Measurements from ENCODE around the gene NEK6.
A peak's percentile ranks its signal among the peaks of the same experiment; 100 is the strongest.

Gene NEK6

DNA sequence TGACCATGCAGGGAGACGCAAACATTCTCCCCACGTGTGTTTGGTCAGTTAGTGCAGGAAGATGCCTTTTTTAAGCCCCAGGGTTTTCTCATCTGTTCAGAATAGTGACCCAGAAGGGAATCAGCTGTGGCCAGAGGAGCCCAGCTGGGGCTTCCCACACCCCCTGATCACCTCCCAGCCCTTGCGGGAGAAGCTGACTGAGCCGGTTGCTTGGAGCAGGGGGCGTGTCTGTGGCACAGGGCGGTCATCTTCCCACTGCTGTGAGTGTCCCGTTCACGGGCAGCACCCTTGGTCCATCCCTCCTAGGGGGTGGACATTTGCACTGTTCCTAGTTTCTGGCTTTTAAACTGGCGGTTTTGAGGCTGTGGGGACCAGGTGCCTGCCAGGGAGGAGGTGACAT lies 69.7 kb downstream of the NEK6 start:
- DNase-seq, result no peak
- in situ Hi-C loops (cut with HindIII; ENCODE audit: low pct_ligation_motif_present, low pct_unique_long_range_greater_than_20kb, low sequenced_read_pairs), result no loop called here

DNA sequence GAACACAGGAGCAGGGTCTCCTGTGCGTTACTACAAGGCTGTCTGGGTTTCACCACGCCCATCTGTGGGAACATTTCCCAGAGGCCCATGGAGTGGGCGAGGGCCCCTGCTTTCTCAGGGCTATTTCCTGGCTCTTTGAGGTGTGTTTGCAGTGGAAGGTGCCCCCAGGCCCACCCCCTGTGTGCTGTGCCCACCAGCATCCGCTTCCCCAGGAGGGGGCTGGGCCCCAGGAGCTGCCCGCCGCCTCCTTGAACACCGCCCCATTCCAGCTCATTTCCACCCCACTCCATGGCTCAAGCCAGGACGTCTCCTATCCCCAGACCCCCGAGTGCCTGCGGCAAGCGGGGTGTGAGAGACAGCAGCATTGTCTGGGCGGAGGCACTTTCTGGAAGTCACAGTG lies 70.5 kb downstream of the NEK6 start:
- no peak for DNase-seq
- in situ Hi-C loops (cut with HindIII; ENCODE audit: low pct_ligation_motif_present, low pct_unique_long_range_greater_than_20kb, low sequenced_read_pairs), result no loop called here

DNA sequence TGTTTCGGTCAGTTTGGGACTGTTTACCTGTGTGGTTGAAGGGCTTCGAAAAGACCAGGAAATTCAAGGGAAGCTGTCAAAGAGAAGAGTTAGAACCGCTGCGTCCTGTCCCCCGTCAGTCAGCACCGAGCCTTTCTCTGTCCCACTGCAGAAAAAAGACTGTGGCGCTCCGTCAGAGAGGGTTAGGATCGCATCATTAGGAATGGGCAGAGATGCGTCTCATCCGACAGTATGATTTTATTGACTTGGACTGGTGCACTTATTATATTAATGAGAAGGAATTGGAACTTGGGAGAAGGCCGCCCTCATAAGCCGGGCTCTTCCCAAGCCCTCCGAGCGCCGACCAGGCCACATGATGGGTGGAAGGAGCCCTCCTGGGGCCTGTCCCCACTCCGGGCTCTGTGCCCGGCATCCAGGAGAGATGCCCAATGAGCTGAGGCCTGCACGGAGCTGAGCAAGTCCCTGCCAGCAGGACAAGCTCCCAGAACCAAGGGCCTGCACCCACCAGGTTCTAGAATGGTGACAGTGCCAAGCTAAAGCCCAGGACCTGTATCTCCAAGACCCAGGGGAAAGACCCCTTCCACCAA lies 71.5 kb downstream of the NEK6 start:
- in situ Hi-C loops (cut with HindIII; ENCODE audit: low pct_ligation_motif_present, low pct_unique_long_range_greater_than_20kb, low sequenced_read_pairs), result no loop called here
- no peak for DNase-seq

GRCh38 chr9:124330011-124330697 lies 72.4 kb downstream of the NEK6 start:
- DNase-seq, result no peak
- in situ Hi-C loops (cut with HindIII; ENCODE audit: low pct_ligation_motif_present, low pct_unique_long_range_greater_than_20kb, low sequenced_read_pairs), result no loop called here

DNA sequence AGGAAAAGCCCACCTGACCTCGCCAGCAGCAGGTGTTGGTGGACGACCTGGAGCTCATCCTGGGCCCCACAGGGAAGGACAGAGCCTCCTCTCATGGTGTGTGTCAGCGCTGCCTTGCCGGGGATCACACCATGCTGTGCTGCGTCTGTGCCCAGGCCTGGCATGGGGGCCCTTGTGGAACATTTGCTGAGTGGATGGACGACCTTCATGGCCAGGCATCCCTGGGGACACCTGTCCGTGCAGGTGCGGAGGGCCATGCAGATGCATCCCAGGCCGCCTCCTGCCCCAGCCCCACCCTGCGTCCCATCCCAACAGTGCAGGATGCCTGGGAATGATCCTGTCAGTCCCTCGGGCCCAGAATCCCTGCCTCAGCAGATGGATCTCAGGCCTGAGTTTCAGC lies 73.8 kb downstream of the NEK6 start:
- in situ Hi-C loops (cut with HindIII; ENCODE audit: low pct_ligation_motif_present, low pct_unique_long_range_greater_than_20kb, low sequenced_read_pairs), result no loop called here
- DNase-seq, result no peak

DNA sequence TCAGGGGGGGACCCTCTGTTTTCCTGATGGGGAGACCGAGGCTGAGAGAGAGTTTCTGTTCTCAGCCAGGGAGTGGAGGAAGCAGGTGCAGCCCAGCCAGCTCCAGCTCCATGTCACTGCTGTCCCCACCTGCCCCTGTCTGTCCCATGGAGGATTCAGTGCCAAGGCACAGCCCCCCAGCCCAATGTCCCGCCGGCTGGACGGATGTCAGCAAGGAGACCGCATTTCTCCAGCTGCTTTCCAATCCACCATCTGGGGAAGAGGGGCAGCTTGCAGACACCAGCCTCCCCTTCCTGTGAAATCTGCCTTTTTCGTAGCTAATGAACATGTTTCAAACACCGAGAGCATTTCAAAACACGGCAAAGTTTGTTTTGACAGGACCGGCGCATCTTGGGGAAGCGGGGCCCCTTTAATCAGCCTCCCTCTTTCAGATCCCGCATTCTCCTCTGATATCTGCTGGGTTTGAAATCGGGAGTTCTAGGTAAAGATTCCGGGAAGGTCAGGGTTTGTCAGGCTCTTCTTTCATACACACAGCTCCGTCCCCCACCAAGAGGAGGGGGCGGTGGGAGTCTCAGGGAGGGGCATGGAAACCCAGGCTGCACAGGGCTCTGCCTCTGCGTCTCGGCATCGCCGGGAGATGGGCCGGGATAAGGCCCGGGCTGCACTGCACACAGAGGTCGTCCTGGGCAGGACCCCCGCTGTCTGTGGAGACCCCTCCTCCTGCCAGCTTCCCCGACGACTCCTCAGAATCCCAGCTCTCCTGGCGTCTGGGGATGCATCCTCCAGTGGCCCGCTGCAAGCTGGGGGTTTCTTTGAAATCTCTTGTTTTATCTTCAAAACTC lies 74.8 kb downstream of the NEK6 start:
- DNase-seq, result no peak
- in situ Hi-C loops (cut with HindIII; ENCODE audit: low pct_ligation_motif_present, low pct_unique_long_range_greater_than_20kb, low sequenced_read_pairs), result no loop called here

DNA sequence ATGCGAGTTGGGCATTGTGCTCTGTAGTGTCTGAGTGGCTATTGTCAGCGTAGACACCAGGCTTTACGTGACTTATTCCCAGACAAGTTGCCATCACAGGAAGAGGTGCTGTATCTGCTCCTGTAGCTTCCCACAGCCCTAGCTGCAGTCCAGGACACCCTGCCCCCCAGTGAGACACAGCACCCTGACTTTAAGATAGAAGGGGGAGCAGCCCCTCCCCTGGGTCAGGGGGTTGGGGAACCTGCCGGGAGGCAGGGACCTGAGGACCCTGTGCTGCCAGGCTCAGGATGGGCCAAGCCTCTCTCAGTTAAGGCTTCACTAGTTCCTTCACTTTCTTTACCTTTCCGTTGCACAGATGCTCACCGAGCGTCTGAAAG lies 75.4 kb downstream of the NEK6 start:
- in situ Hi-C loops (cut with HindIII; ENCODE audit: low pct_ligation_motif_present, low pct_unique_long_range_greater_than_20kb, low sequenced_read_pairs), result no loop called here
- DNase-seq, result no peak

DNA sequence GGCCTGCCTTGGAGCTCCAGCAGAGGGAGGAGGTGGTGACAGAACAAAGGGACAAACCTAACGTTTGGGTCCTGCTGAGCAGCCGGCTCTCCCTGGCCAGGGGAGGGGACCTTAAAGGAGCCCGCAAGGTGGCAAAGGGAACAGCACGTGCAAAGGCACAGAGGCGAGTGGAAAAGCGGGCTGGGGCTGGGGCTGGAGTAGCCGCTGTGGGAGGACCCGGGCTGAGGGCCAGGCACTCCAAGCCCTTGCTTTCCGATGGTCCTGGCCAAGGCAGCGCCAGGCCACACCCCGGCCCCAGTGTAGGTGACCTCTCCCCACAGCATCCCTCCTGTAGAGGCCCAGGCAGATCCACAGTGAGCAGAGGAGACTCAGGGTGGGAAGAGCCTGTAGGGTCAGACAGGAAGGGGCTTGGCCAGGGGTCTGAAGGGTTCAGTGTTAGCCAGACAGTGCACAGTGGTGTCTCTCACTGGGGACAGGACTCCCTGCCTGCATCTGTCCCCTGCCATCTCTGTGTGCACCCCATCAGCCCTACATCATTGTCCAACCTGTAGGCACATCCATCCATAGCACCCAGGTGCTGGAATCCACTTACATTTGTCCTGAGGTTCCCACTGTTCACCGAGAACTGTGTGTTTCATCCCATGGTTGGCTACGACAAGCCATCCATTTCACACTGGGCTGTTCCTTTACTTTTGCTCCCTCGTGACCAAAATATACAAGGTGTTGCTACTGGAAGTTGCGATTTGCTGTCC lies 77.0 kb downstream of the NEK6 start:
- no peak for DNase-seq
- in situ Hi-C loops (cut with HindIII; ENCODE audit: low pct_ligation_motif_present, low pct_unique_long_range_greater_than_20kb, low sequenced_read_pairs), result no loop called here

DNA sequence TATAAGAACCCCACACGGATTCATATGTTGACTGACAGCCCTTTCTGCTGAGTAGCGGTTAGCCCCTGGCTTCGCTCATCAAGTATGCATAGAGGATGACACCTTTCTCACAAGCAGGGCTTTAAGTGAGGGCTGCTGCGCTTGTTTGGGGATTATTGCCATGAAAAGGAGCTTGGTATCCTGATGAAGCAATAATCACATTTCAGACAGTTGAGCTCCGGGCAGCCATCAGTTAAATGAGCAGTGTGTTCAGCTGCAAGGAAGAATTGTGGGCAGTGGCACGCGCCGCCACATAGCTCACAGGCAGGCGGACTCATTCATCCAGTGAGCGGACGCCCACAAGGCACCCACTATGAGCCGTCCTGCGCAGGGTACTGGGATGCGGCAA lies 77.6 kb downstream of the NEK6 start:
- in situ Hi-C loops (cut with HindIII; ENCODE audit: low pct_ligation_motif_present, low pct_unique_long_range_greater_than_20kb, low sequenced_read_pairs), result no loop called here
- no peak for DNase-seq

DNA sequence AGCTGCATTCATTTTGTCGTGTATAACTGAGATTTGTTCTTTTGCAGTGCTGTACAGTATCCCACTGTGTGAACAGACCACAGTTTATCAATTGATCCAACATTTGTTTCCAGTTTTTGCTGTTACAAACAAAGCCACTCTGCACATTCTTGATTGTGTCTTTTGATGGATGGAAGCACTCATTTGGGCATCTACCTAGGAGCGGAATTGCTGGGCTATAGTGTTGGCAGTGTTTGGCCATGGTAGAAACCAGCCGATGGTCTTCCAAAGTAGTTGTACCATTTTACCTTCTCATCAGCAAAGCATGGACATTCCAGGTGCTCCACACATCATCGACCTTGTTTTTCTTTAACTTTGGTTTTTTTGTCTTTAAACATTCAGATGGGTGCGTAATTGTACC lies 79.8 kb downstream of the NEK6 start:
- DNase-seq, result no peak
- in situ Hi-C loops (cut with HindIII; ENCODE audit: low pct_ligation_motif_present, low pct_unique_long_range_greater_than_20kb, low sequenced_read_pairs), result no loop called here

DNA sequence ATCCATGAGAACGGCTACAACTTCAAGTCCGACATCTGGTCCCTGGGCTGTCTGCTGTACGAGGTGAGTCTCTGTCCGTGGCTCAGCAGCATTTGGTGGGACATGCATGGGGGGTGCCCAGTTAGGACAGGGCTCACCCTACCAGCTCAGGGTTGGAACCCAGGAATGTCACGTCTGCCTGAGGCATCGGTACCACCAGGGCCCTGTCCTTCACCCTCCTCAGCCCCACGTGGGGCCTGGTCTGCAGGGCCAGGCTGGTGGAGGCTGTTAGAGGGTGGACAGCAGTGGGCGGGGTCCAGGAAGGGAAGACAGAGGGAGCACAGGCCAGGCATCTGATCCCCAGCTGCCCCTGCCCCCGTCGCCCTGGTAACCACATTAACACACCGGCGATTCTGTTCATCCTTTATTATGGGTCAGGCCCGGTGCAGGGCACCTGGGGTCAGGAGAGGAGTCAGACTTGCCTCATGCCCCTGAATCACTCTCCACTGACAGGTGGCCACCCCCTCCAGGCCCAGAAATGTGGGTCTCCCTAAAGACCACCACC lies 81.9 kb downstream of the NEK6 start:
- no peak for DNase-seq
- in situ Hi-C loops (cut with HindIII; ENCODE audit: low pct_ligation_motif_present, low pct_unique_long_range_greater_than_20kb, low sequenced_read_pairs), result no loop called here

DNA sequence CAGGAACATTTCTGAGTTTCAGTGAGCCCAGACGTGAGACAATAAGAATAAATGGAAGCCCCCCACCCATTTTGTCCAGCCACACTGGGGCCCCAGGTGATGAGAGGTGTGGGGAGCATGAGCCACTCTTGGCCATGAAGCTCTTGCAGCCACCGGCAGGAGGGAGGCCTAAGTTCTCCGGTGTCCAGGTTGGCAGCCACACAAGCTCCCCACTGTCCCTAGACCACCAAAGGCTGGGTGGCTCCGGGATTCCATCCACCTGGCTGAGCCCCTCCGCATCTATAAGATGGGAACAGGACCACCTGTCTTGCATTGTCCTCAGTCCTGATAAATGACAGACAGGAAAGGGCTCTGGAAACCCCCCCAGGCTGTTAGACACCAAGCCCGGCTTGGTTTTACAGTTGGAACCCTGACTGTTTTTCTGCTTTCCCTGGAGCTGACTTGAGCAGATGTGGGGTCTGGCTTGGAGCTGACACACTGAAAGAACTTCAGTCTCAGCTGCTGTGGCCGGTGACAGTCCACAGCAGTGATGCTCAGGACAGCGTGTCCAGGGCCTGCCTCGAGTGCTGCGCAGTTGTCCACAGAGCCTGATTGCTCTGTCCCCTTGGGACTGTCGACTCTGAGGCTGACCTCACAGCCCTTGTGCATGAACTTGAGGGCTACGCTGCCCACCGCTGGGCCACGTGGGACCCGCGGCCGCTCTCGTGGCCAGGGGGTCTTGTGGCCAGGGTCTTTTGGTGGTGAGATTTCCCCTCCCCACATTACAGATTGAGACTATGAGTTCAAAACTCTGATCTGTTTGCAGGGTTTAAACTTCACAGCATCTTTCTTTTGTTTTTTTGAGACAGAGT lies 82.7 kb downstream of the NEK6 start:
- no peak for DNase-seq
- in situ Hi-C loops (cut with HindIII; ENCODE audit: low pct_ligation_motif_present, low pct_unique_long_range_greater_than_20kb, low sequenced_read_pairs), result no loop called here

- DNase-seq, result no peak
- in situ Hi-C loops (cut with HindIII; ENCODE audit: low pct_ligation_motif_present, low pct_unique_long_range_greater_than_20kb, low sequenced_read_pairs), result no loop called here
Observed at GRCh38 chr9:124341455-124342170, 83.9 kb downstream of the NEK6 start.

- no peak for DNase-seq
- in situ Hi-C loops (cut with HindIII; ENCODE audit: low pct_ligation_motif_present, low pct_unique_long_range_greater_than_20kb, low sequenced_read_pairs), result no loop called here
Observed at GRCh38 chr9:124342402-124342775, 84.6 kb downstream of the NEK6 start.

GRCh38 chr9:124342776-124343485 lies 85.2 kb downstream of the NEK6 start:
- in situ Hi-C loops (cut with HindIII; ENCODE audit: low pct_ligation_motif_present, low pct_unique_long_range_greater_than_20kb, low sequenced_read_pairs), result no loop called here
- DNase-seq, result peak; percentile 67

- in situ Hi-C loops (cut with HindIII; ENCODE audit: low pct_ligation_motif_present, low pct_unique_long_range_greater_than_20kb, low sequenced_read_pairs), result no loop called here
- no peak for DNase-seq
Observed at GRCh38 chr9:124343533-124344290, 86.0 kb downstream of the NEK6 start.

Measured in ACHN (cell line).